Ishikawa (cell line): Measurements from ENCODE around the gene ZNF112.

ENCODE experiments used
- CEBPB ChIP-seq: IDR thresholded peaks from 2 replicates; pipeline ENCODE4 v1.6.1; 2012
- CREB1 ChIP-seq: IDR thresholded peaks from 2 replicates; pipeline ENCODE4 v1.6.1; 2012; ENCODE audit warnings: low read depth
- EGR1 ChIP-seq: IDR thresholded peaks from 2 replicates; pipeline ENCODE4 v1.6.1; 2012
- FOXM1 ChIP-seq: IDR thresholded peaks from 2 replicates; pipeline ENCODE4 v1.6.1; 2012; ENCODE audit warnings: low read depth, borderline replicate concordance
- NFIC ChIP-seq: IDR thresholded peaks from 2 replicates; pipeline ENCODE4 v1.6.1; 2012
- TAF1 ChIP-seq: IDR thresholded peaks from 2 replicates; pipeline ENCODE4 v1.6.1; 2012; ENCODE audit warnings: low read depth, mild to moderate bottlenecking
- TCF12 ChIP-seq: IDR thresholded peaks from 2 replicates; pipeline ENCODE4 v1.6.1; 2012; ENCODE audit warnings: low read depth
- TEAD4 ChIP-seq: IDR thresholded peaks from 2 replicates; pipeline ENCODE4 v1.6.1; 2012
- YY1 ChIP-seq: IDR thresholded peaks from 2 replicates; pipeline ENCODE4 v1.6.1; 2012; ENCODE audit warnings: low read depth
- ZBTB7A ChIP-seq: IDR thresholded peaks from 2 replicates; pipeline ENCODE4 v1.6.1; 2012; ENCODE audit warnings: low read depth
- TF ChIP-seq, protein P1 (sequence below): IDR thresholded peaks from 2 replicates; pipeline ENCODE4 v1.6.1; 2012
- TF ChIP-seq, protein P2 (sequence below): IDR thresholded peaks from 2 replicates; pipeline ENCODE4 v1.6.1; 2012; ENCODE audit warnings: low read depth, mild to moderate bottlenecking
- TF ChIP-seq, protein P3 (sequence below): IDR thresholded peaks from 2 replicates; pipeline ENCODE4 v1.6.1; 2012

ZNF112 gene

DNA sequence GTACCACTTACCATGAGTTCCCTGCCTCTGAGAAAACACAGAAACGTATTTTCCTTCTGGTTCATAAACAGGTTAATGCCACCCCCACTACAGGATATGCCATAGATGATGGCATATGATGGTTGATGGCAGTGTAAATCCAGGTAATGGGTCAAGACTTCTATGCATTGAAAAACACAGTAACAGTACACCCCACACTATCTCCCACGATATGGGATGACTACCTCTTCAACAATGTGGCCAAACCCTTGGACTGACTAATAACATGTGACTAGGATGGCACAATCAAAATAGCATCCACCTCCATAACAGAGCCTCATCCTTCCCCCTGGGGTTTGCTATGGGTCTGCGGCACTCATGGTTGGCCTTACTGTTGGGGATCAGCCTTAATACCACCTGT lies 73.6 kb downstream of the ZNF112 start:
- TF ChIP-seq CEBPB (no peak), EGR1 (no peak), TAF1 (no peak), TEAD4 (no peak), TCF12 (no peak), NFIC (no peak)
- TF ChIP-seq, protein P1, sequence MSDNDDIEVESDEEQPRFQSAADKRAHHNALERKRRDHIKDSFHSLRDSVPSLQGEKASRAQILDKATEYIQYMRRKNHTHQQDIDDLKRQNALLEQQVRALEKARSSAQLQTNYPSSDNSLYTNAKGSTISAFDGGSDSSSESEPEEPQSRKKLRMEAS, result no peak
- TF ChIP-seq, protein P2, sequence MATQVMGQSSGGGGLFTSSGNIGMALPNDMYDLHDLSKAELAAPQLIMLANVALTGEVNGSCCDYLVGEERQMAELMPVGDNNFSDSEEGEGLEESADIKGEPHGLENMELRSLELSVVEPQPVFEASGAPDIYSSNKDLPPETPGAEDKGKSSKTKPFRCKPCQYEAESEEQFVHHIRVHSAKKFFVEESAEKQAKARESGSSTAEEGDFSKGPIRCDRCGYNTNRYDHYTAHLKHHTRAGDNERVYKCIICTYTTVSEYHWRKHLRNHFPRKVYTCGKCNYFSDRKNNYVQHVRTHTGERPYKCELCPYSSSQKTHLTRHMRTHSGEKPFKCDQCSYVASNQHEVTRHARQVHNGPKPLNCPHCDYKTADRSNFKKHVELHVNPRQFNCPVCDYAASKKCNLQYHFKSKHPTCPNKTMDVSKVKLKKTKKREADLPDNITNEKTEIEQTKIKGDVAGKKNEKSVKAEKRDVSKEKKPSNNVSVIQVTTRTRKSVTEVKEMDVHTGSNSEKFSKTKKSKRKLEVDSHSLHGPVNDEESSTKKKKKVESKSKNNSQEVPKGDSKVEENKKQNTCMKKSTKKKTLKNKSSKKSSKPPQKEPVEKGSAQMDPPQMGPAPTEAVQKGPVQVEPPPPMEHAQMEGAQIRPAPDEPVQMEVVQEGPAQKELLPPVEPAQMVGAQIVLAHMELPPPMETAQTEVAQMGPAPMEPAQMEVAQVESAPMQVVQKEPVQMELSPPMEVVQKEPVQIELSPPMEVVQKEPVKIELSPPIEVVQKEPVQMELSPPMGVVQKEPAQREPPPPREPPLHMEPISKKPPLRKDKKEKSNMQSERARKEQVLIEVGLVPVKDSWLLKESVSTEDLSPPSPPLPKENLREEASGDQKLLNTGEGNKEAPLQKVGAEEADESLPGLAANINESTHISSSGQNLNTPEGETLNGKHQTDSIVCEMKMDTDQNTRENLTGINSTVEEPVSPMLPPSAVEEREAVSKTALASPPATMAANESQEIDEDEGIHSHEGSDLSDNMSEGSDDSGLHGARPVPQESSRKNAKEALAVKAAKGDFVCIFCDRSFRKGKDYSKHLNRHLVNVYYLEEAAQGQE, result no peak

DNA sequence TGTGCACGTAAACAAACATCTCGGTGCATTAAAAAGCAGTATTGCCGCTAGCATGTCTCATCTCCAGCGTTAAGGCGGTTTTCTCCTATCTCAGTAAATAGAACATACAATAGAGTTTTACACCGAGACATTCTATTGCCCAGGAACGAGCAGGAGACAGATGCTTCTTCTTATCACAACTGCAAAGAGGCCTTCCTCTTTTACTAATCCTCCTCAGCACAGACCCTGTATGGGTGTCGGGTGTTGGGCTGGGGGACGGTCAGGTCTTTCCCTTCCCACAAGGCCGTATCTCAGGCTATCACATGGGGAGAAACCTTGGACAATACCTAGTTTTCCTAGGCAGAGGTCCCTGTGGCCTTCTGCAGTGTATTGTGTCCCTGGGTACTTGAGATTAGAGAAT lies 75.6 kb downstream of the ZNF112 start:
- TF ChIP-seq FOXM1, result no peak
- TF ChIP-seq ZBTB7A, result no peak
- TF ChIP-seq, protein P2, result no peak
- TF ChIP-seq, protein P1, result no peak
- TF ChIP-seq TAF1, result no peak
- no peak for TF ChIP-seq EGR1
- TF ChIP-seq NFIC, result no peak
- TF ChIP-seq YY1, result no peak
- no peak for TF ChIP-seq CREB1

DNA sequence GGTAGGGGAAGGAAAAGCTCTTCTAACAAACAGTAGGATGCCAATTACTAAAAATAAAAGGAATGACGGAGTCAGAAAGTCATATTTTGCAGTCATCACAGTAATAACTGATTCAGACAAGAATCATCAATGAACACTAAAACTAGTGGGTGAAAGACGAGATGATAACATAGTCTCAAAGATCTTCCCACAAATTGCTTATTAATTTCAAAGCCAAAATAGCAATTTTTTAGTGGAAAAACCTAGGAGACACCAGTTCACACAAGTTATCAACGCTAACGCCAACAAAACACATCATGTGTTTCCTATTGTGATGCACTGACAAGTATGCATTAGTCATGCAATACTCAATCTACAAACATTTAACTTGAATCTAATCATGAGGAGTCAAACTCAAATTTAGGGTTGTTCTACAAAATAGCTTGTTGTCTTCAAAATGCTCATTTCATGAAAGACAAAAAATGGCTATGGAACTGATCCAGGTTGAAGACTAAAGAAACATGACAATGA lies 78.2 kb downstream of the ZNF112 start:
- TF ChIP-seq EGR1, result no peak
- no peak for TF ChIP-seq TEAD4
- no peak for TF ChIP-seq NFIC
- TF ChIP-seq TAF1, result no peak
- TF ChIP-seq TCF12, result no peak

DNA sequence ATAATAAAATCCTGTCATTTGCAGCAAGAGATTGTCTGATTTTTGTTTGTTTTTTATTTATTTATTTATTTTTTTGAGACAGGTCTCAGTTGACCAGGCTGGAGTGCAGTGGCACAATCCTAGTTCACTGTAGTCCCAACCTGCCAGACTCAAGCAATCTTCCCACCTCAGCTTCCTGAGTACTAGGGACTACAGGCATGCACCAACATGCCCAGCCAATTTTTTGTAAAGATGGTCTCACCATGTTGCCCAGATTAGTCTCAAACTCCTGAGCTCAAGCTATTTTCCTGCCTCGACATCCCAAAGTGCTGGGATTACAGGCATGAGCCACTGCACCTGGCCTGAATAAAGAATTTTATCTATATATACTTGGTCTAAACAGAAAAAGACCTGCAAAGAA lies 79.1 kb downstream of the ZNF112 start:
- TF ChIP-seq YY1 (no peak), CEBPB (no peak)
- TF ChIP-seq, protein P3, sequence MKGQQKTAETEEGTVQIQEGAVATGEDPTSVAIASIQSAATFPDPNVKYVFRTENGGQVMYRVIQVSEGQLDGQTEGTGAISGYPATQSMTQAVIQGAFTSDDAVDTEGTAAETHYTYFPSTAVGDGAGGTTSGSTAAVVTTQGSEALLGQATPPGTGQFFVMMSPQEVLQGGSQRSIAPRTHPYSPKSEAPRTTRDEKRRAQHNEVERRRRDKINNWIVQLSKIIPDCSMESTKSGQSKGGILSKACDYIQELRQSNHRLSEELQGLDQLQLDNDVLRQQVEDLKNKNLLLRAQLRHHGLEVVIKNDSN, result no peak
